ENCODE results near the gene LPP. TPM values are rescaled to one million over a fixed set of nuclear protein-coding genes. Genes with fewer than 3 reads are reported as not detected.

Gene LPP
- total RNA-seq, 2 experiments from 2014 or later, result 51.3 to 58.9 TPM

DNA sequence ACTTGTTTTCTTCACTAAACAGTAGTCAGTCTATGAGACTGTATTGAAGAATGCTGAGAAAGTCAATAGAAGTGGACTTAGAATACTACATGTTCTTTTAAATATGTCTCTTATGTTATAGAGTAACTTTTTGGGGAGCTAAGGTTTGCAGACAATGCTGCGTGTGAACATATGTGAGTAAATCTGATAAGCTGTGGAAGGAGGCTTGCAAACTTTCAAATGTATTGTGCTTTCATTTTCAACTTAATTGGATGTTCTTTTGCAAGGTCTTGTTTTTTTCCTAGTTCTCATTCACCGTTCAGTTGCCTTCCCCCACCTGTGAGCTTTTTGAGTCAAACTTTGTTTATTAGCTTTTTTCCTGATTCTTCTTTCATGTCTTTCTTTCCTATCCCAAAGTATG is 176.2 kb downstream of the LPP start:
- ChIA-PET CTCF (interaction anchor here (1.0 to 2.7 kb wide), 2 partner anchors 255 to 590 kb away, joined by 3 to 14 read pairs; no protein-coding TSS in a partner anchor), POLR2A (interaction anchor here (0.9 kb wide), 1 partner anchor 9 kb away, joined by 3 read pairs; no protein-coding TSS in a partner anchor)
- Mint-ChIP-seq H3K36me3 (ENCODE audit: low read depth) (peaks cover 20% of the 10 kb centered on the region), H3K27me3 (ENCODE audit: low read depth) (no peaks in the 10 kb centered on the region), H3K4me3 (peak overlapping the region; percentile 0), H3K27ac (peak overlapping the region; percentile 1), H3K4me1 (ENCODE audit: low read depth) (peaks cover 35% of the 10 kb centered on the region), H3K9me3 (ENCODE audit: insufficient read depth) (no peaks in the 10 kb centered on the region)
- ATAC-seq (peak; percentile 70), DNase-seq (no peak)

DNA sequence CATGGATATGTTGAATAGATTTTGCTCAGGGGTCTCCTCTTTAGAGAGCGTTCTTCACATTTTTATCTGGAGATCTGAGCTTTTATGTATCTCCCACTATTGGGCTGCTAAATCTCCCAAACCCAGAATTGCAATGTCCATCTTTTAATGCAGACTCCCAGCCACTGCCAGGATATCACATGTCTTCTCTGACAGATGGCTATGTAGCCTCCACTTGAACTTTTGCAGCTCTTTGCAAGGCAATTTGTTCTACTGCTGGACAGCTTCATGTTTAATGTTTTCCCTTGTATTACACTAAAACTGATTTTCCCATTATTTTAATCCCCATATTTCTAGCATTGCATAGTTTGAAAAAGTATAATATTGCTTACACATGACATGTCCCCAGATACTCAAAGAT is 177.2 kb downstream of the LPP start:
- POLR2A ChIA-PET, result interaction anchor here (0.9 kb wide), 1 partner anchor 8 kb away, joined by 3 read pairs; no protein-coding TSS in a partner anchor
- Mint-ChIP-seq H3K4me1 (ENCODE audit: low read depth) (peaks cover 30% of the 10 kb centered on the region), H3K27ac (no peak overlapping the region), H3K9me3 (ENCODE audit: insufficient read depth) (no peaks in the 10 kb centered on the region), H3K36me3 (ENCODE audit: low read depth) (peaks cover 18% of the 10 kb centered on the region), H3K4me3 (no peak overlapping the region), H3K27me3 (ENCODE audit: low read depth) (no peaks in the 10 kb centered on the region)
- DNase-seq (no peak), ATAC-seq (no peak)
- CTCF ChIA-PET, result interaction anchor here (0.6 to 2.7 kb wide), 5 partner anchors 10 to 591 kb away, joined by 3 to 14 read pairs (median 3); no protein-coding TSS in a partner anchor

DNA sequence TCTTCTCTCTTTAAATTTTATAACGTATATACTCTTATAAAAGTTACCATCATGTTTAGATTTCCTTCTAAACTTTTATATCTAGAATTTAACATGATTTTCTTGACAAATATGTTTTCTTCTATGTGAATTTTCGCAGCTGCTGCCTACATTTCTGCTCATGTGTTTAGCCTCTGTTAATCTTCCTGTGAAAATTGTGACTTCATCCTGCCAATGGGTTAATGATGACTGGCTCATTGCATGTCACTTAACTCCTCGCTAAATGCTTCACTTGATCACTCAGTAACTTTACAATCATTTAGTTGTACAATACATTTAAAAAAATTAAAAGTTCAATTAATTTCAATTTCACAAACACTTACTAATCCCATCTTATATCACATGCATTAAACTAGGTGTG is 178.1 kb downstream of the LPP start:
- peaks cover 20% of the 10 kb centered on the region for H3K36me3 Mint-ChIP-seq (ENCODE audit: low read depth)
- no peaks in the 10 kb centered on the region for H3K9me3 Mint-ChIP-seq (ENCODE audit: insufficient read depth)
- H3K4me3 Mint-ChIP-seq, result no peak overlapping the region
- peaks cover 23% of the 10 kb centered on the region for H3K4me1 Mint-ChIP-seq (ENCODE audit: low read depth)
- CTCF ChIA-PET, result interaction anchor here (0.8 to 2.7 kb wide), 4 partner anchors 10 to 592 kb away, joined by 3 to 14 read pairs (median 3); no protein-coding TSS in a partner anchor
- POLR2A ChIA-PET, result interaction anchor here (2.5 kb wide), 1 partner anchor 9 kb away, joined by 10 read pairs; no protein-coding TSS in a partner anchor
- DNase-seq, result no peak
- H3K27me3 Mint-ChIP-seq (ENCODE audit: low read depth), result no peaks in the 10 kb centered on the region
- no peak overlapping the region for H3K27ac Mint-ChIP-seq
- ATAC-seq, result no peak

DNA sequence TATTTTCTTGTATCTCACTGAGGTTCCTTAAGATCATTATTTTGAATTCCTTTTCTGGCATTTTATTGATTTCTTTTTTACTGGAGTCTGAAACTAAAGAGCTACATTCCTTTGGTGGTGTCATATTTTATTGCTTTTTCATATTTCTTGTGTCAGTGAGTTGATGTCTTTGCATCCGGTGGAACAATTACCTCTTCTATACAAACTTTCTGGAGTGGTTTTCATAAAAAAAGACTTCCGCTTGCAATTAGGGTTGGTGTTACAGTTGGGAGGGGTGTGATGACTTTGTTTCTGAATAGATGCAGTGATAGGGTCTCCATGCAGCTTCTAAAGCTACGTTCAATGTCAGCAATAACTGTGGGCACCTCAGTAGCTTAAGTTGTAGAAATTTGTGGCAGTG is 181.7 kb downstream of the LPP start:
- ATAC-seq, result no peak
- ChIA-PET POLR2A (no interaction called here), CTCF (no interaction called here)
- DNase-seq, result no peak
- Mint-ChIP-seq H3K27me3 (ENCODE audit: low read depth) (no peaks in the 10 kb centered on the region), H3K9me3 (ENCODE audit: insufficient read depth) (no peaks in the 10 kb centered on the region), H3K4me1 (ENCODE audit: low read depth) (peaks cover 31% of the 10 kb centered on the region), H3K4me3 (no peak overlapping the region), H3K27ac (no peak overlapping the region), H3K36me3 (ENCODE audit: low read depth) (peaks cover 28% of the 10 kb centered on the region)

DNA sequence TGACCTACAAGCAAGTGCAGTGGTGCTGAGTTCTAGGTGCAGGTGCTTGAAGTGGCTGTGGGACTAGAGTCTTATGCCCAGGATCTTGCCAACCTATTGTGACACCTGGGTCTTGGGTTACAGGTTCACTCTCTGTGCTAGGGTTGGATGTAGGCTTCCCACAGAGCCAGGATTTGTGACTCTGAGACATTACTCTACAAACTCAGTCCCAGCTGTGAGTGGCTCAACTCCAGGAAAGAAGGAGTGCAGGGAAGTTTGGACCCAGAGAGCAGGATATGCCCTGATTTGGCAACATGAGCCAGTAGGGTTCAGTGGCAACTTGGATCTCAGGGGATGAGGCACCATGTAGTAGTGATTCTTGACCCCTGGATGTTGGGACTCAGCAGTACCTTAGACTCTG is 182.2 kb downstream of the LPP start:
- H3K27me3 Mint-ChIP-seq (ENCODE audit: low read depth), result no peaks in the 10 kb centered on the region
- DNase-seq, result no peak
- no peak for ATAC-seq
- no peak overlapping the region for H3K4me3 Mint-ChIP-seq
- ChIA-PET CTCF (interaction anchor here (1.5 kb wide), 1 partner anchor 34 kb away, joined by 3 read pairs; no protein-coding TSS in a partner anchor), POLR2A (no interaction called here)
- H3K9me3 Mint-ChIP-seq (ENCODE audit: insufficient read depth), result no peaks in the 10 kb centered on the region
- H3K4me1 Mint-ChIP-seq (ENCODE audit: low read depth), result peaks cover 31% of the 10 kb centered on the region
- peaks cover 28% of the 10 kb centered on the region for H3K36me3 Mint-ChIP-seq (ENCODE audit: low read depth)
- no peak overlapping the region for H3K27ac Mint-ChIP-seq

DNA sequence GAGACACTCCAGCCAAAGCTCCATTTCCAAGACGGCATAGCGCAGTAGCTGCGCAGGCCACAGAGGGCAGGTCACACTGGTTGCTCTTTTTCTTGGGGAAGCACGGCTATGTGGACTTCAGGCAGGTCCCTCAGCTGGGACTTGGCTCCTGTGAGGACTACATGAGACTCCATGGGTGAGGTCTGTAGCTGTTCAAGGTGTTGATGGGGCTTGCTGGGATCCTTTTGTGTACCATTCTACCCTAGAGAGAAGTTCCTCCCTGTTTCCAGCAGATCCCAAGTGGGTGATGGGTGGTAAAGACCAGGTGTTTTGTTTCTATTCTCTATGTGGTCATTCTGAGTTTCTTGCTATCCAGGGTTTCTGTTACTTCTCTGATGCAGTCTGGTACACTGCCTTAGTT is 183.3 kb downstream of the LPP start:
- DNase-seq (no peak), ATAC-seq (no peak)
- Mint-ChIP-seq H3K27me3 (ENCODE audit: low read depth) (no peaks in the 10 kb centered on the region), H3K4me3 (no peak overlapping the region), H3K36me3 (ENCODE audit: low read depth) (peaks cover 32% of the 10 kb centered on the region), H3K4me1 (ENCODE audit: low read depth) (peaks cover 32% of the 10 kb centered on the region), H3K27ac (no peak overlapping the region), H3K9me3 (ENCODE audit: insufficient read depth) (no peaks in the 10 kb centered on the region)
- ChIA-PET POLR2A (interaction anchor here (1.2 kb wide), 1 partner anchor 26 kb away, joined by 3 read pairs; no protein-coding TSS in a partner anchor), CTCF (interaction anchor here (1.5 to 3.8 kb wide), 2 partner anchors 35 to 598 kb away, joined by 3 to 20 read pairs; no protein-coding TSS in a partner anchor)

DNA sequence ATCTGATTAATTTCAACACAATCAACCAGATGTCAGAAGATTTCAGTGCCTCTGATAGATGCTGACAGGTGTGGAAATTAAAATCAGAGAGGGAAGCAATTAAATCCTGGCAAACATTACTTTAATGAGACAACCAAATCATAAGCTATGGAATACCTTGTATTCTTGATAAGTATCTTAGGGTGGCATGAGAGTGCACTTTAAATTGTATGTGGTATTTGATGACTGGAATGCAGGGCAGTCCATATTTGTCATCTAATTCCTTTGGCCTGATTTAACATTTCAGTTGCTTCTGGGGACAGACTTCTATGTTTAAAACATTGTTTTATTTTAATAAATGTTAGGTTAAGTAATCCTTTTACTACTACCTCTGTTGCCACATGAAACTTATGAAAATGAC is 184.1 kb downstream of the LPP start:
- no peak overlapping the region for H3K4me3 Mint-ChIP-seq

DNA sequence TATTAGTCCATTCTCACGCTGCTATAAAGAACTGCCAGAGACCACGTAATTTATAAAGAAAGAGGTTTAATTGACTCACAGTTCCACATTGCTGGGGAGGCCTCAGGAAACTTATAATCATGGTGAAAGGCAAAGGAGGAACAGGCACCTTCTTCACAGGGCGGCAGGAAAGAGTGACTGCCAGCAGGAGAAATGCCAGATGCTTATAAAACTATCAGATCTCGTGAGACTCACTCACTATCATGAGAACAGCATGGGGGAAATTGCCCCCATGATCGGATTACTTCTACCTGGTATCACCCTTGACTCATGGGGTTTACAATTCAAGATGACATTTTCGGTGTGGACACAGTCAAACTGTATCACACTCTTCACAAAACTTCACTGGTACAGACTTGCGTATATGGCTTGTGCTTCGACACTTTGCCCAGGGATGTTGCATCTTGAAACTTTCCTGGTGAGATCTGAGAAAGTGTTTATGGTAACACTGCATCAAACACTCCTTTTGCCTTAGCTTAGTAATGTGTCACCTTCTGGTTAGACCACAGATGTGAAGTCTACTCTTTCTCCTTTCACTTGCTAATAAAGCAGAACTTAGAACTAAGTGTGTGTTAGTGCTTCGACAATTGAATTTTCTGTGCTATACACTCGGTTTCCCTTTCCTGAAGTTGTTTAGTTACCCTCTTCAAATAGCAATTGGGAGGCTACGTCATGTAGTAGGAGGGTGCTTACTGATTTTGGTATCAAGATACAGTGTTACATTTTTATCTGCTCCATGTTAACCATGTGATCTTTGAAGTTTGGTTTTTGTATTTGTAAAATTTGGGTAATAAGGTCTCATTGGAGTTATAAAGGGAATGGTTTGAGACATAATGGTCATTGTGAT is 185.7 kb downstream of the LPP start:
- peaks cover 43% of the 10 kb centered on the region for H3K36me3 Mint-ChIP-seq (ENCODE audit: low read depth)
- POLR2A ChIA-PET, result interaction anchor here (1.0 to 1.2 kb wide), 2 partner anchors 9 to 19 kb away, joined by 3 read pairs; no protein-coding TSS in a partner anchor
- no peaks in the 10 kb centered on the region for H3K27me3 Mint-ChIP-seq (ENCODE audit: low read depth)
- ATAC-seq (peak; percentile 91), DNase-seq (peak; percentile 49)
- H3K9me3 Mint-ChIP-seq (ENCODE audit: insufficient read depth), result no peaks in the 10 kb centered on the region
- H3K27ac Mint-ChIP-seq, result peak overlapping the region; percentile 82
- H3K4me3 Mint-ChIP-seq, result peak overlapping the region; percentile 56
- peaks cover 32% of the 10 kb centered on the region for H3K4me1 Mint-ChIP-seq (ENCODE audit: low read depth)
- CTCF ChIA-PET, result interaction anchor here (1.0 to 3.8 kb wide), 5 partner anchors 16 to 615 kb away, joined by 3 to 20 read pairs (median 4); no protein-coding TSS in a partner anchor

More for the DNA sequence above, 184.1 kb downstream of the LPP start:
- ATAC-seq (no peak), DNase-seq (no peak)
- ChIA-PET POLR2A (interaction anchor here (1.0 kb wide), 1 partner anchor 21 kb away, joined by 3 read pairs; no protein-coding TSS in a partner anchor), CTCF (interaction anchor here (1.0 to 3.8 kb wide), 3 partner anchors 15 to 599 kb away, joined by 3 to 20 read pairs (median 4); no protein-coding TSS in a partner anchor)
- H3K27me3 Mint-ChIP-seq (ENCODE audit: low read depth), result no peaks in the 10 kb centered on the region
- H3K9me3 Mint-ChIP-seq (ENCODE audit: insufficient read depth), result no peaks in the 10 kb centered on the region
- H3K36me3 Mint-ChIP-seq (ENCODE audit: low read depth), result peaks cover 36% of the 10 kb centered on the region
- no peak overlapping the region for H3K27ac Mint-ChIP-seq
- peaks cover 32% of the 10 kb centered on the region for H3K4me1 Mint-ChIP-seq (ENCODE audit: low read depth)

DNA sequence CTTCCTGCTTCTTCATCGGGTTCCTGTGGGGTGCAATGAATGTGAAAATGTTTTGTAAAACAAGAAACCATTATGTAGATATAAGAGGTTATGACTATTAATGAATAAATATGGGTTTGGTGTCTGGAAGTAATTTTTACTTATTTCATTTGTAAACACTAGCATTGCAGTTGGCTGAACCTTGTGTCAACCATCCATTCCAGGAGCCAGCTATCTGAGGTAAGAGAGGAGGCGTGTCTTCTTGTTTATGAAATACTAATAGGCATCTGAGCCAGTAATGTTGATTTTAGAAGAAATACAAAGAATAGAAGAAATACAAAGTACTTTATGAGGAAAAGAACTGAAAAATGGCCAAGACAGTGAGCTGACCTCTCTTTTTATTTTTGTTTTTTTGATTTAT is 187.5 kb downstream of the LPP start:
- CTCF ChIA-PET, result interaction anchor here (1.1 to 1.6 kb wide), 3 partner anchors 11 to 21 kb away, joined by 3 to 8 read pairs (median 3); no protein-coding TSS in a partner anchor
- no peak overlapping the region for H3K4me3 Mint-ChIP-seq

DNA sequence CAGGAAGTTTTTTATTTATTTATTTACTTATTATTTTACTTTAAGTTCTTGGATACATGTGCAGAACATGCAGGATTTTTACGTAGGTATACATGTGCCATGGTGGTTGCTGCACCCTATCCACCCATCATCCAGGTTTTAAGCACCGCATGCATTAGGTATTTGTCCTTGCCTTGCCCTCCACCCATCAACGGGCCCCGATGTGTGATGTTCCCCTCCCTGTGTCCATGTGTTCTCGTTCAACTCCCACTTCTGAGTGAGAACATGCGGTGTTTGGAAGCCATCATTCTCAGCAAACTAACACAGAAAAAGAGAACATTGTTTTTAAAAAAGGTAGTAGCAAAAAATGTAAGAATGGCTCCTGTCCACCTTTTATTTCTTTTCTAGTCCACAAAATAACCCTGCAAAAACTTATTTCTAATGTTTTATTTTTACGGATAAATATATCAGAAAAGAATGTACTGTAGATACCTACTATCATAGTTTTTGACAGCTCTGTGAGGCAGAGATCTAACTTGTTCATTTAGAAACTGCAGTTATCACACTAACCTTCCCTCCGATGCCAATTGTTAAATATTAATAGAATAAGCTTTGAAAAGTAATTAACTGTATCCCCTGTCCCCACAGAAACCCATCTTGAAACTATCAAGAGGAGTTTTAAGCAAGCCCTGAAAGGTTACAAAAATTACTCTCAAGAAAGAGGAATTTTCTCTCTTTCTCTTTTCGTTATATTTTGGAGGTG is 189.2 kb downstream of the LPP start:
- ATAC-seq (no peak), DNase-seq (no peak)
- ChIA-PET CTCF (no interaction called here), POLR2A (interaction anchor here (0.7 to 1.1 kb wide), 2 partner anchors 12 to 600 kb away, joined by 3 read pairs; no protein-coding TSS in a partner anchor)
- Mint-ChIP-seq H3K27me3 (ENCODE audit: low read depth) (no peaks in the 10 kb centered on the region), H3K4me3 (no peak overlapping the region), H3K27ac (no peak overlapping the region), H3K4me1 (ENCODE audit: low read depth) (peaks cover 31% of the 10 kb centered on the region), H3K9me3 (ENCODE audit: insufficient read depth) (no peaks in the 10 kb centered on the region), H3K36me3 (ENCODE audit: low read depth) (peaks cover 25% of the 10 kb centered on the region)

More for the DNA sequence above, 187.5 kb downstream of the LPP start:
- no peak for DNase-seq
- peaks cover 34% of the 10 kb centered on the region for H3K36me3 Mint-ChIP-seq (ENCODE audit: low read depth)
- no peaks in the 10 kb centered on the region for H3K27me3 Mint-ChIP-seq (ENCODE audit: low read depth)
- no peaks in the 10 kb centered on the region for H3K9me3 Mint-ChIP-seq (ENCODE audit: insufficient read depth)
- H3K4me1 Mint-ChIP-seq (ENCODE audit: low read depth), result peaks cover 32% of the 10 kb centered on the region
- no peak for ATAC-seq
- no peak overlapping the region for H3K27ac Mint-ChIP-seq
- POLR2A ChIA-PET, result no interaction called here

DNA sequence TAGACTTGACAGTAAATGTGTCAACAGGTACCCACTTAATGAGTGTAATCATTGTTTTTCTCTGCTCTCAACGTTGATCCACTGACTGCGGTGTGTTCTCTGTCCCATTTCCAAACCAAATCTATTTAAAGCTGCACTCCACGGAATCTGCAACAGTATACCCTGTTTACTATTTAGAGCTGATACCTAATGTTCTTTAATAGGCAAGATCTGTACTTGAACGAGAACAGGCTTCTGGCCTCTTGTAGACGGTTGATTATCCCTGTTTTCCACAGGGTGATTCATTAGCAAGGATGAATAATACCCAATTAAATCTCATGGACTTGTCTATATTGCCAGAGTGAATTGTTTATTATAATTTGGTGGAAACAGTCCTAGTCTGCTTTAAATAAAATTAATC is 189.9 kb downstream of the LPP start:
- ATAC-seq (no peak), DNase-seq (no peak)
- CTCF ChIA-PET, result interaction anchor here (0.8 to 1.3 kb wide), 3 partner anchors 15 to 605 kb away, joined by 3 to 4 read pairs (median 3); no protein-coding TSS in a partner anchor
- Mint-ChIP-seq H3K4me1 (ENCODE audit: low read depth) (peaks cover 23% of the 10 kb centered on the region), H3K9me3 (ENCODE audit: insufficient read depth) (no peaks in the 10 kb centered on the region), H3K27me3 (ENCODE audit: low read depth) (no peaks in the 10 kb centered on the region), H3K36me3 (ENCODE audit: low read depth) (peaks cover 25% of the 10 kb centered on the region), H3K4me3 (no peak overlapping the region), H3K27ac (no peak overlapping the region)
- POLR2A ChIA-PET, result no interaction called here
